ENCODE measurements around the gene SEC16A. TPM values are rescaled to one million over a fixed set of nuclear protein-coding genes. Genes with fewer than 3 reads are reported as not detected.

Gene SEC16A
- total RNA-seq, 1 experiment from 2014 or later = 56.4 TPM

- no peak overlapping the region for H3K4ac ChIP-seq (ENCODE audit: low read depth, low read length)
- H3K79me2 ChIP-seq (ENCODE audit: insufficient read depth, low read length) = no peaks in the 10 kb centered on the region
- no peak overlapping the region for H4K8ac ChIP-seq (replicated peaks; ENCODE audit: insufficient read length, low read depth, low read length)
- H3K79me1 ChIP-seq (ENCODE audit: insufficient read depth, low read depth, low read length, poor library complexity, severe bottlenecking) = no peaks in the 10 kb centered on the region
- no peaks in the 10 kb centered on the region for H4K20me1 ChIP-seq (ENCODE audit: control insufficient read depth, insufficient read depth, insufficient read length)
- H3K27me3 ChIP-seq (ENCODE audit: insufficient read depth, low read length) = no peaks in the 10 kb centered on the region
- H3K23me2 ChIP-seq (ENCODE audit: insufficient read length, low read depth, low read length, poor library complexity, severe bottlenecking) = no peaks in the 10 kb centered on the region
- no peak overlapping the region for H2BK20ac ChIP-seq (ENCODE audit: low read depth, low read length, poor library complexity, severe bottlenecking)
- no peak for DNase-seq
- no peak overlapping the region for H4K91ac ChIP-seq (ENCODE audit: insufficient read length, low read depth, low read length)
- no peak overlapping the region for H2BK120ac ChIP-seq (ENCODE audit: low read depth, low read length, poor library complexity, severe bottlenecking)
- H3K18ac ChIP-seq (ENCODE audit: insufficient read length, low read depth, low read length) = no peak overlapping the region
- no peaks in the 10 kb centered on the region for H3K4me1 ChIP-seq (ENCODE audit: insufficient read depth, low read length)
- H3K14ac ChIP-seq (ENCODE audit: insufficient read depth, low read length) = no peak overlapping the region
- H3K27ac ChIP-seq (ENCODE audit: insufficient read length, low read depth, low read length) = no peak overlapping the region
- H2BK15ac ChIP-seq (ENCODE audit: low read depth, low read length) = no peak overlapping the region
- no peak overlapping the region for H2BK12ac ChIP-seq (ENCODE audit: insufficient read length, low read depth, low read length)
- no peaks in the 10 kb centered on the region for H3K4me1 Mint-ChIP-seq
- no peak overlapping the region for H3K4me3 Mint-ChIP-seq
- H4K5ac ChIP-seq (ENCODE audit: insufficient read length, low read depth, low read length) = no peak overlapping the region
- H3K27ac Mint-ChIP-seq = peak overlapping the region in 1 of 3 experiments; percentile 70; a peak in 1 of 7 replicates
- no peak for TF ChIP-seq CTCF (conservative IDR thresholded peaks at IDR 0.05)
- H3K23ac ChIP-seq (ENCODE audit: insufficient read length, low read depth, low read length) = no peak overlapping the region
- no peak overlapping the region for H2AFZ ChIP-seq (ENCODE audit: low read length)
- no peaks in the 10 kb centered on the region for H3K27me3 Mint-ChIP-seq (ENCODE audit: low read depth)
- no peak overlapping the region for H2BK5ac ChIP-seq (ENCODE audit: insufficient read length, low read length)
- no peaks in the 10 kb centered on the region for H3K9me3 Mint-ChIP-seq
- no peak overlapping the region for H3K9ac ChIP-seq (ENCODE audit: extremely low read depth, insufficient read length, low read length)
- peaks cover 51 to 87% (median 84%) of the 10 kb centered on the region in 3 experiments; a peak in 6 of 7 replicates for H3K36me3 Mint-ChIP-seq (ENCODE audit: insufficient read depth in 1 of 3, low read depth in 3 of 3)
- no peak overlapping the region for H3K56ac ChIP-seq (ENCODE audit: insufficient read length, low read depth, low read length)
- H3T11ph ChIP-seq (ENCODE audit: low read length) = no peak overlapping the region
- H2AK5ac ChIP-seq (ENCODE audit: insufficient read length, low read length) = no peak overlapping the region
- WGBS (ENCODE audit: extremely low coverage, insufficient read length, low lambda C conversion rate) = no CpG with 5 or more reads among the region's 25 CpGs
- H3K4me2 ChIP-seq (ENCODE audit: insufficient read depth, insufficient read length, low read length) = no peak overlapping the region
- H3K9me3 ChIP-seq (ENCODE audit: control insufficient read depth, low read depth, low read length) = no peaks in the 10 kb centered on the region
Measured at GRCh38 chr9:136454026-136454796, 28.6 kb downstream of the SEC16A start.
